ENCODE measurements around the gene USP24. TPM values are rescaled to one million over a fixed set of nuclear protein-coding genes. Genes with fewer than 3 reads are reported as not detected.

USP24 gene
- total RNA-seq, 1 donor from 2014 or later: 19.7 TPM

- no peak overlapping the region for H3K4me3 ChIP-seq (ENCODE audit: low read depth, low read length)
- TF ChIP-seq CTCF (conservative IDR thresholded peaks at IDR 0.05; ENCODE audit: low read depth, low read length): no peak
- no peak for DNase-seq (ENCODE audit: low read depth)
Observed at GRCh38 chr1:55181666-55182065, 33.5 kb downstream of the USP24 start.

GRCh38 chr1:55180075-55180670 is 35.0 kb downstream of the USP24 start:
- no peak for TF ChIP-seq CTCF (conservative IDR thresholded peaks at IDR 0.05; ENCODE audit: low read depth, low read length)
- H3K4me3 ChIP-seq (ENCODE audit: low read depth, low read length): no peak overlapping the region
- DNase-seq (ENCODE audit: low read depth): no peak

GRCh38 chr1:55179177-55179835 is 35.9 kb downstream of the USP24 start:
- no peak for DNase-seq (ENCODE audit: low read depth)
- no peak overlapping the region for H3K4me3 ChIP-seq (ENCODE audit: low read depth, low read length)
- TF ChIP-seq CTCF (conservative IDR thresholded peaks at IDR 0.05; ENCODE audit: low read depth, low read length): no peak

GRCh38 chr1:55172687-55173086 is 42.5 kb downstream of the USP24 start:
- no peak overlapping the region for H3K4me3 ChIP-seq (ENCODE audit: low read depth, low read length)
- no peak for DNase-seq (ENCODE audit: low read depth)
- no peak for TF ChIP-seq CTCF (conservative IDR thresholded peaks at IDR 0.05; ENCODE audit: low read depth, low read length)

GRCh38 chr1:55172272-55172671 is 42.9 kb downstream of the USP24 start:
- no peak overlapping the region for H3K4me3 ChIP-seq (ENCODE audit: low read depth, low read length)
- TF ChIP-seq CTCF (conservative IDR thresholded peaks at IDR 0.05; ENCODE audit: low read depth, low read length): no peak
- no peak for DNase-seq (ENCODE audit: low read depth)

- no peak for DNase-seq (ENCODE audit: low read depth)
- no peak for TF ChIP-seq CTCF (conservative IDR thresholded peaks at IDR 0.05; ENCODE audit: low read depth, low read length)
- H3K4me3 ChIP-seq (ENCODE audit: low read depth, low read length): no peak overlapping the region
Observed at GRCh38 chr1:55171694-55172093, 43.5 kb downstream of the USP24 start.

GRCh38 chr1:55170426-55170825 is 44.7 kb downstream of the USP24 start:
- no peak for TF ChIP-seq CTCF (conservative IDR thresholded peaks at IDR 0.05; ENCODE audit: low read depth, low read length)

More at GRCh38 chr1:55170426-55170825, 44.7 kb downstream of the USP24 start:
- DNase-seq (ENCODE audit: low read depth): no peak
- H3K4me3 ChIP-seq (ENCODE audit: low read depth, low read length): no peak overlapping the region

Measured in epithelial cell of proximal tubule (primary cell).